IPS-NIHi7 (cell line): ENCODE data around the gene TAF3.

Experiments used
- DNase-seq: peaks from one replicate; pipeline ENCODE4 v3.0.0; 2012; ENCODE audit warnings: mixed read lengths; ENCODE audit errors: extremely low spot score

The TAF3 gene

DNA sequence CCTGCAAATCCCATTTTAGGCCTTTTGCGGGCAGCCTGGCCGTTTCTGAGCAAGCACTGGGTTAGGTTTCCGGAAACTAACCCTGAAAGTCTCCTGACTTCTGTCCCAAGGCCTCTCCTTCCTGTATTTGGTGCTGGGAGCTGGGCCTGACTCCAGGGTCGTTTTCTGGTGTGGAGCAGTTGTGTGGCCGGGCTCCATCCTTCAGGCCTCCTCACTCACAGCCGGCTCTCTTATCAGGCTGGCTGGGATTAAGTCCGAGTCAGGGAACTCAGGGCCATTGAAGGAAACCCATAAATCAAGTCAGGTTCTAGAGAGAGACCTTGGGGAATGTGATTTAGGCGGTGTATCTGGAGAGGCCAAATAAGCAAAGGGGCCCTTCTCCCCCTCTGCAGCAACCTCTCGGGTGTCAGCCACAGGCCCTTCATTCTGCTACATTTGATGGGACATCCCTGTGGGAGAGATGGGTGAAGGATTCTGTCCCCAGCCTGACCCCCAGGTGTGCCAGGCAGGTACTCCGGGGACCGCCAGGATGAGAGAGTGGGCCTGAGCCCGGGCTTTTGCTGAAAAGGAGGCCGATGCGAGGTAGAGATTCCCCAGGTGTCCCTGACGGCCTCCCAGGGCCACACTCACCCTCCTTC is 239.4 kb downstream of the TAF3 start:
- DNase-seq: no peak

DNA sequence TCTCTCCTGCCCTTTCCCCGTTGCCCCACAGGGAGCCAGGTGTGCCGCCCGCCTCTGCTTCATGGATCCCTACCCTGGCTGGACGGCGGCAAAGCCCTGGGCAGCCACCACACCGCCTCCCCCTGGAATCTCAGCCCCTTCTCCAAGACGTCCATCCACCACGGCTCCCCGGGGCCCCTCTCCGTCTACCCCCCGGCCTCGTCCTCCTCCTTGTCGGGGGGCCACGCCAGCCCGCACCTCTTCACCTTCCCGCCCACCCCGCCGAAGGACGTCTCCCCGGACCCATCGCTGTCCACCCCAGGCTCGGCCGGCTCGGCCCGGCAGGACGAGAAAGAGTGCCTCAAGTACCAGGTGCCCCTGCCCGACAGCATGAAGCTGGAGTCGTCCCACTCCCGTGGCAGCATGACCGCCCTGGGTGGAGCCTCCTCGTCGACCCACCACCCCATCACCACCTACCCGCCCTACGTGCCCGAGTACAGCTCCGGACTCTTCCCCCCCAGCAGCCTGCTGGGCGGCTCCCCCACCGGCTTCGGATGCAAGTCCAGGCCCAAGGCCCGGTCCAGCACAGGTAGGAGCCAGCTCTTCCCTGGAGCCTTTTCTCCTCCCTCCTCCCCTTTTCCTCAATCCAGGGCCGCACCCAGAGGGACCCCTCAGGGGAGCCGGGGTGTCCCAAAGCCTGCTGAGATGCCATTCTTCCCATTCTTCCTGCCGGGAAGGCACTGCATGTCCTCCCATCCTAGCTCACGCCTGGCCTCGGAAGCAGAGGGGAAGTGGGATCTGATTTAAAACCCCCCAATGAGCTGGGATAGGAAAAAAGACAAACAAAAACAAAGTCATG is 240.2 kb downstream of the TAF3 start:
- DNase-seq: no peak

DNA sequence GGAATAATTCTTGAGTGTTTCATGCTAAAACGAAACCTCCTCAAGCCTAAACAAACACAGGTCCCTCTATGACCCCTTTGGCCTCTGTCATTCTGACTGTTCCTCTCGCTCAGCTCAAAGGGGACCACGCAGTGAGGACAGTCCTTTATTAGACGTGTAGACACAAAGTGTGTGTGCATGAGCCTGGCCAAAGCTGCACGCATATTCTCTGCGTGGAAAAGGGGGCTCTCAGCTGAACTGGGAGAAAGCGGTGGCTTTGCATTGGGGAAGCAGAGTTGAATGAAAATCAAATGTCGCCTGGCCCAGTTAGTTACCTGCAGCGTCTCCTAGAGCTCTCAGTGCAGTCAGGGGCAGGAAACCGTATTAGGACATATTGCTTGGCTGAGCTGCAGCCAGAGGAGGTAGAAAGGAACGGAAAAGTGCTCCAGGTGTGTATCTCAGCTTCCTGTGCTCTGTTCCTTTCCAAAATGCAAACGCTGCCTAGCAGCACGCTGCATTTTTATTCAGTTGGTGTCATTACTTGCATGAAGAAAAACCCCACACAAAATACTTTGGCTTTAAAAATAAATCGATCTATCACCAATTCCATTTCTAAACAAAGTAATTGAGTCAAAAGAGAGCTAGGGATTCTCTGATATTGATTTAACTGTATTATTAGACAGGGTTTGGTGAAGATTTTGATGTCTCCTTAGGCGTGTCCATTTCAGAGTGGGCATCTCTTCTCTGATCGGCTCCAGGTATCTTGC is 241.1 kb downstream of the TAF3 start:
- DNase-seq: no peak

DNA sequence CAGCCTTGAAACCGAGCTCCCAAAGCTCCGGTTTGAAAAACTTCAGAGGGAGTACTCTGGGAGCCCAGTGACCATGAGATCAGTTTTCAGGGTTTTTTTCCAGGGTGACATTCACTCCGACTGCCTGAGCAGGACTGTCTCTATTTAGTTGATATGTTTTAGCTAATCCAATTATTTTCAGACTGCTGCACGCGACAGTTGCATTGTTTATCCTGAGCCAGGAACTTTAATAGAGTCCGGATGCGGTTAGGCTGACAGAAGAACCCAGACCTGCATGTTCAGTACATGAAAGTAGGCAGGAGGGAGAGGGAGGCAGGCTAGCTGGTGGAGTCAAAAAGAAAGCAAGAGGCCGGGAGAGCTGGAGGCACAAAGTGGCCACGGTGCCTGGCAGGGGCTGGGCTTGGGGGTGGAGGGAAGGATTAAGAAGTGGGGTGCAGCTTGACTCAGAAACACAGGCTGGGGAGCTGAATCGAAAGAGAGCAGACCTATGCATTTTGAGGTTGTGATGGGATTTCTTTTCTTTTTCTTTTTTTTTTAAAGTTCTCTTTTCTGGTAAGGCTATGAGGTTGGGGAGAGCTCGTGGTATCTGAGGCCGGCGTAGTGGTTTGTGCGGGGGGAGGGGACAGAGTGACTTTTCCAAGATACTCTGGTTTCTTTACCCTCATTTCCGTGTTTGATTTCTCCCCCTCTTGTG is 241.9 kb downstream of the TAF3 start:
- DNase-seq: no peak

DNA sequence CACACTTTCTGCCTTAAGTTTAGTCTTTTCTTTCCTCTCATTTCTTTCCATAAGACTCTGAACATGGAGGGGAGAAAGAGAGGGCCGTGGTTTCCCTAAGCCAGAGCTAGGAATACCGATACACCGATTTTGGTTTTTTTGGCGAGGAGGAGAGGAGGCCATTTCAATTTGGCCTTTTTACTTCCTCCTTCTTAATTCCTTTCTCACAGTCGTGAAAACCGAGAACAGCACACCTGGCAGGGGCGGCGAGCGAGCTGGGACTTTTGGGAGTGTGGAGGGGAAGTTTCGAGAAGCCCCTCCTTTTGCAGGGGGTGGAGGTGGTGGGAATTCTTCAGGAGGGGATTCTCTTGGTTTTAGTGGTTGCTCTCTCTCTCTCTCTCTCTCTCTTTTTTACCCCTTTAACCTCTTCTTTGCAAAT is 242.4 kb downstream of the TAF3 start:
- DNase-seq: no peak

DNA sequence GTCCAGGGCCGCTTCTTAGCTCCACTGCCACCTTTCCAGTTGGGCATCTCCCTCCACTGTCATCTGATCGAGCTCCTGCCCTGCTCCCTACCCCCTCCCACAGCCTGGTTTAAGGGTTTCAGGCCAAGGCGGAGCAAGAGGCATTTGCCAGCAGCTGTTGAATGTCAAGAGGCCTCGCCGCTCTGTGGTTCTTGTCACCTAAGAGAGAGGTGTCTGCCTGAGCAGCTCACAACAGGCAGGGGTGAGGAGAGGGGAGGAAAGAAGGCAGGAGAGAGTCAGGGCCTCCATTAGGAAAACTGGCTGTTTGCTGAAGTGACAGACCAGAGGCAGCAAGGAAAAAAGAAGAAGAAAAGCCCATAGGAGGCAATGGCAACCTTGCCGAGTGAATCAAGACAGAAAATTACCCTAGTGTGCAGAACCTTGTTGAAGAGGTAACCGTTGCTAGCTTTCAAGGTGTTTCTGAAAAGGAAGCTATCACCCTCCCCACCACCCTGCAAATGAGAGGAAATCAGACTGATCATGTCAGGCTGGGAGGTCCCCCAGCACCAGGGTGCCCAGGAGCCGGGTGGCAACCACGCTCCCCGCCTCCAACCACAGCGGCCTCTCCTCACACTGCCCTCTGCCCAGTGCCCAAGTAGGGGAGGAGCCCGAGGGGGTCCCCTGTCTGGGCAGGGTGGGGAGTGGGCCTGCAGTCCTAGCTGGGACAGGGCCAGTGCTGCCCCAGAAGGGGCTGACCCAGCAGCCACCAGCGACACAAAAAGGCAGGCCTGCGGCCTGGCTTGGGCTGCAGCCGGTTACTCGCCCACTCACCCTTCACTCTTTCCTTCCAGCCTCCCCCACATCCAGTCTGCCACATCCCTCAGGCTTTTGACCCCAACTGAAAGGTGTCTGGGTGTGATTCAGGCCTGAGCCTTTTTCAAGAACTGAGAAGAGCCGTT is 243.2 kb downstream of the TAF3 start:
- DNase-seq: no peak

DNA sequence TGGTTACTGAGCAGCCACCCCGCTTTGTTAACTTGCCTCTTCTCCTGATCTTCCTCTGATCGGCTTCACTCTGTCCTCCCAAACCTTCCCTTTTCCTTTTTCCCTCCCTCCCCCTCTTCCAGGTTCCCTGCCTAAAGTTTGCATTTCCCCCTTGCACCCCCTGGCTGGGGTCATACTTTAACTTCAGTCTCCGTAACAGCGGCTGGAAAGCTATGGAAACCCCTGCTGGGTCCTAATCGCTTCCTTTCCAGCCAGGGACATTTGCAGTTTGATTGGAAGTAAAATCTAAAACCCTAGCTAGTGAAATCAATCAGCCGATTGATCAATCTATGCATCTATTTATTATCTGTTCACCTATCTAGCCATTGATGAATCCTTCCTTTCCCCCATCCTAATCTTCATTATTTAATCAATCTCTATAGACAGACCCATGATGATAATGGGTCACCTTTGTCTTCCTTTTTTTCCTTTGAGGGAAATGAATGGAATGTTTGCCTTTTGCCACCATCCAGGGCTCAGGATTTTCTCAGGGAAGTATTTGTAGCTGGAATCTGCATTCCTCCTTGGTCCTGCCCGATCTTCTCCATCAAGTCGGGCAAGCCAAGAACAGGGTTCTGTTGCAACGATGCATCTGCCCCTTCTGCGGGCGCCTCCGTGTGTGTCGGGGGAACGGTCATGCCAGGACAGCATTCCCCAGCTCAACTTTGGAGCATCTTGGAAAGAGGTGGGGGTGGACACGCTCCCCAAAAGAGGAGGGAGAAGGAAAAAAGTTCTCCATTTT is 245.0 kb downstream of the TAF3 start:
- DNase-seq: no peak

DNA sequence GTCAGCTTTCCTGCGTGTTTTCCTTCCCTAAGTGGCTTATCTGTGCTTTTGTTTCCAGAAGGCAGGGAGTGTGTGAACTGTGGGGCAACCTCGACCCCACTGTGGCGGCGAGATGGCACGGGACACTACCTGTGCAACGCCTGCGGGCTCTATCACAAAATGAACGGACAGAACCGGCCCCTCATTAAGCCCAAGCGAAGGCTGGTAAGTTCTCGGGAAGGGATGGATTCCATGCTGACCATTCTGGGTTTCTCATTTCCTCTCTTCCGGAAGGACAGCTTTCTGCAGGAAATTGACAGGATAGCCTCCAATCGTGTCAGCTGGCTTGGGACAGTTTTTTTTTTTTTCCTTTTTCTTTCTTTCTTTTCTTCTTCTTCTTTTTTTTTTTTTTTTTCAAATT is 245.6 kb downstream of the TAF3 start:
- no peak for DNase-seq

DNA sequence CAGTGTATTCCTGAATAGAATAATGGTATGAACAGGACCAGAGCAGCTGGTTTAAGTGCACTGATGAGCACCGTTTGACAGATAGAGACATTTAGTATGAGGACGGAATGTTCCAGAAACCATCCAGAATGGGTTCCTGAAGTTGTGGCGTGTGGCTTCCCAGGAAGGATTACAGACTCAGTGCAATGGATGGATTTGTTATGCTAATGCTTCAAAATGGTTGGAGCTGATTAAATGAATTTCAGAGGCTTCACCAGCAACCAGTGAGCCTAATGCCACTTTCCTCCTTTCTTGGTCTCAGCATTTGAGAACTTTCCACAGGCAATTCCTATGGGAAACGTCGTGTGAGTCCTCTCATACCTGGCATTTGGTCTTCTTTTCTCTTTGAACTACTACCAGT is 246.1 kb downstream of the TAF3 start:
- DNase-seq: no peak

DNA sequence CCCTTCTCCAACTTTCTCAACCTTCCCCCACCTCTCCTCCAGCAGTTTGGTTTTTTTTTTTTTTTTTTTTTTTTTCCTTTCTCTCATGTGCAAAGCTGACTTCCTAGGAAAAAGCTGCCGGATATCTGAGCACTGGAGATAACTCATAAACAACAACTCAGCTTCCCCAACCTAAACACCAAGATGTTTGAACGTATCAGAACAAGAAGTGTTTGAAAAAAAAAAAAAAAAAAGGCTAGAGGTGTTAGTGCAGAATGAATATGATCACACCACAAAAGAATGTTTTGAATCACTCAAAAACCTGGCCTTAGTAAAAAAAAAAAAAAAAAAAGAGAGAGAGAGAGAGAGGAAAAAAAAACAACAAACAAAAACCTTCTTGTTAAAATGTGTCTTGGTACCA is 247.3 kb downstream of the TAF3 start:
- no peak for DNase-seq

DNA sequence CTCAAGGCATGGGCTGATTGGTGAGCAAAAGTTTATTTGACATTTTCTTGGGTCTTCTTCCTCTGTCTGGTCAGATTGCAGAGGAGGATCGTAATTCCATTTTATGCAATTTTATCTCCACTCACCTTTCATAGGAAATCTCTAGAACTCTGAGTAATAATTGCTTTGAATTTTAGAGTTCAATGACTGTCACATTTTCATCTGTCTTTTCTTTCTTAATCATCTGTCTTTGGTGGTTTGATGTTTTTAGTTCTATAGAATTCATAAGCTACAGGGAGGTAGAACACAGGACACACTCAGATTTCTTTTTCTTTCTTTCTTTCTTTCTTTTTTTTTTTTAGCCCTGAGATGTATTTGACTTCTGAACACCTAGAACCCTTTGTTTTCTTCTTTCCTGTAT is 247.8 kb downstream of the TAF3 start:
- no peak for DNase-seq
